Measurements from ENCODE around the gene DPAGT1. TPM values are rescaled to one million over a fixed set of nuclear protein-coding genes. Genes with fewer than 3 reads are reported as not detected.

DPAGT1 gene
- total and polyA plus RNA-seq, 2 donors (not counting 3 experiments of a cell fraction or from before 2014, with no cell fraction given) = 62.0 to 203 TPM

DNA sequence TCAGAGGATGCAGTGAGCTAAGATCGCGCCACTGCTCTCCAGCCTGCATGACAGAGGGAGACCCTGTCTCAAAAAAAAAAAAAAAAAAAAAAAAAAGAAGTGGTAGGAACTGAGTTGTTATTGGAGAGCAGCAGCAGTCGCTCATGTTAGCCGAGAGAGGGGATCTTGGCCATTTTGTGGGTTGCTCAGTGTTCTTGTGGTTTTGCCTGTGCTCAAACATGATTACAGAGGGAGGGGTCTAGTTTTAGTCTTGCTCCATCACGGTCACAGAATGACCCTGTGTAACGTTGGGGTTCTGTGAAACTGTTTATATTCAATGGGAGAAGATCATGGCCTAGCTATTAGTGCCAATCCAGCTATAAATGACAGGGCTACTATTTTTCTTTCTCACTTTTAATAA lies 1.9 kb downstream of the DPAGT1 start:
- Histone ChIP-seq H4K20me1 (replicated peaks; ENCODE audit: control insufficient read depth, extremely low read depth, insufficient read depth, low read length) (no peaks in the 10 kb centered on the region), H3K9me1 (replicated peaks; ENCODE audit: control insufficient read depth, extremely low read depth, insufficient read depth, low read length) (no peaks in the 10 kb centered on the region), H3K4me2 (ENCODE audit: insufficient read depth, low read length) (no peak overlapping the region), H3K9me3 (replicated peaks; ENCODE audit: control insufficient read depth, insufficient read depth, low read length) (no peaks in the 10 kb centered on the region), H3K4me3 (replicated peaks in 1 of 3; ENCODE audit: insufficient read depth in 1 of 3, low read depth in 1 of 3, low read length in 3 of 3) (no peak overlapping the region), H3K79me2 (ENCODE audit: control insufficient read depth, insufficient read depth, low read length) (peaks cover 20% of the 10 kb centered on the region), H2AFZ (ENCODE audit: low read depth, low read length) (no peak overlapping the region), H3K4me1 (ENCODE audit: control insufficient read depth, extremely low read depth, insufficient read depth, low read length) (peaks cover 23% of the 10 kb centered on the region), H3K27ac (ENCODE audit: insufficient read depth, low read depth, low read length) (no peak overlapping the region), H3K36me3 (ENCODE audit: control insufficient read depth in 2 of 2, extremely low read depth in 1 of 2, insufficient read depth in 2 of 2, low read length in 2 of 2) (peaks cover 7 to 19% of the 10 kb centered on the region in 2 experiments), H3K27me3 (ENCODE audit: control insufficient read depth in 2 of 2, insufficient read depth in 2 of 2, low read length in 2 of 2) (no peaks in the 10 kb centered on the region), H3K9ac (replicated peaks; ENCODE audit: extremely low read depth, insufficient read depth, low read length) (no peak overlapping the region)
- dilution Hi-C loops (cut with MboI; ENCODE audit: extremely low pct_ligation_motif_present, low sequenced_read_pairs) = no loop called here
- CTCF ChIA-PET = interaction anchor here (0.6 to 1.8 kb wide), 4 partner anchors 15 to 239 kb away, joined by 3 to 7 read pairs (median 4); partner anchors contain the start of gene VPS11
- TF ChIP-seq, protein P1, sequence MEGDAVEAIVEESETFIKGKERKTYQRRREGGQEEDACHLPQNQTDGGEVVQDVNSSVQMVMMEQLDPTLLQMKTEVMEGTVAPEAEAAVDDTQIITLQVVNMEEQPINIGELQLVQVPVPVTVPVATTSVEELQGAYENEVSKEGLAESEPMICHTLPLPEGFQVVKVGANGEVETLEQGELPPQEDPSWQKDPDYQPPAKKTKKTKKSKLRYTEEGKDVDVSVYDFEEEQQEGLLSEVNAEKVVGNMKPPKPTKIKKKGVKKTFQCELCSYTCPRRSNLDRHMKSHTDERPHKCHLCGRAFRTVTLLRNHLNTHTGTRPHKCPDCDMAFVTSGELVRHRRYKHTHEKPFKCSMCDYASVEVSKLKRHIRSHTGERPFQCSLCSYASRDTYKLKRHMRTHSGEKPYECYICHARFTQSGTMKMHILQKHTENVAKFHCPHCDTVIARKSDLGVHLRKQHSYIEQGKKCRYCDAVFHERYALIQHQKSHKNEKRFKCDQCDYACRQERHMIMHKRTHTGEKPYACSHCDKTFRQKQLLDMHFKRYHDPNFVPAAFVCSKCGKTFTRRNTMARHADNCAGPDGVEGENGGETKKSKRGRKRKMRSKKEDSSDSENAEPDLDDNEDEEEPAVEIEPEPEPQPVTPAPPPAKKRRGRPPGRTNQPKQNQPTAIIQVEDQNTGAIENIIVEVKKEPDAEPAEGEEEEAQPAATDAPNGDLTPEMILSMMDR (IDR thresholded peaks at IDR 0.05; ENCODE audit: extremely low read depth in 1 of 2, insufficient read depth in 1 of 2, low read depth in 1 of 2, low read length in 2 of 2) = no peak
- TF ChIP-seq POLR2AphosphoS5 (IDR thresholded peaks at IDR 0.05; ENCODE audit: insufficient read depth, low read depth, low read length) (no peak), POLR2A (IDR thresholded peaks at IDR 0.05; ENCODE audit: low read depth, low read length) (no peak), EZH2 (IDR thresholded peaks at IDR 0.05; ENCODE audit: borderline replicate concordance, low read depth, low read length, severe bottlenecking) (no peak), JUN (IDR thresholded peaks at IDR 0.05; ENCODE audit: borderline replicate concordance, insufficient read depth, insufficient read length, low read depth) (no peak), FOS (IDR thresholded peaks at IDR 0.05; ENCODE audit: borderline replicate concordance, insufficient read depth, low read length) (no peak)
- TF ChIP-seq, protein P2, sequence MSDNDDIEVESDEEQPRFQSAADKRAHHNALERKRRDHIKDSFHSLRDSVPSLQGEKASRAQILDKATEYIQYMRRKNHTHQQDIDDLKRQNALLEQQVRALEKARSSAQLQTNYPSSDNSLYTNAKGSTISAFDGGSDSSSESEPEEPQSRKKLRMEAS (IDR thresholded peaks at IDR 0.05; ENCODE audit: insufficient read depth, insufficient read length) = no peak
- FAIRE-seq = no peak
- POLR2A ChIA-PET = interaction anchor here (0.7 kb wide), 1 partner anchor 38 kb away, joined by 4 read pairs; no protein-coding TSS in a partner anchor
- no TSS peak for BruUV-seq (replicated peaks)
- intact Hi-C loops (cut with micrococcal nuclease) = loop anchor here (2.0 kb wide), 1 partner anchor 45 kb away; no protein-coding TSS in a partner anchor
- no peak for DNase-seq (ENCODE audit: low read depth, low spot score)
